Mesenchymal stem cell (in vitro differentiated cells and primary cell): ENCODE measurements around the gene SLIT3.

Source experiments
- DNase-seq: peaks from one replicate; pipeline ENCODE4 v3.0.0-alpha.2; 2013
- H2AFZ ChIP-seq: one replicate; pipeline ENCODE4 v1.6.1; 2013; ENCODE audit warnings: low read depth, mild to moderate bottlenecking, control low read depth, inconsistent platforms, low read length, moderate library complexity
- H2AK5ac ChIP-seq: 2 replicates; pipeline ENCODE4 v1.6.1; 2013; ENCODE audit warnings: low read length, moderate library complexity, mild to moderate bottlenecking, inconsistent platforms; ENCODE audit not compliant: severe bottlenecking
- H2BK120ac ChIP-seq: one replicate; pipeline ENCODE4 v1.6.1; 2013; ENCODE audit warnings: low read depth, mild to moderate bottlenecking, inconsistent platforms, low read length, moderate library complexity
- H2BK12ac ChIP-seq, 2 experiments: one replicate each; pipeline ENCODE4 v1.6.1; 2013; ENCODE audit warnings: inconsistent platforms in 2 of 2, low read length in 2 of 2, mild to moderate bottlenecking in 2 of 2, moderate library complexity in 2 of 2, control low read depth in 1 of 2
- H2BK15ac ChIP-seq: one replicate; pipeline ENCODE4 v1.6.1; 2013; ENCODE audit warnings: mild to moderate bottlenecking, low read depth, inconsistent platforms; ENCODE audit not compliant: poor library complexity, severe bottlenecking
- H2BK5ac ChIP-seq: 2 replicates; pipeline ENCODE4 v1.6.1; 2013; ENCODE audit warnings: low read depth, mild to moderate bottlenecking, low read length, control low read depth, inconsistent platforms; ENCODE audit not compliant: poor library complexity, severe bottlenecking
- H3K14ac ChIP-seq, 2 experiments: one replicate each; pipeline ENCODE4 v1.6.1; 2013; ENCODE audit warnings: inconsistent platforms in 2 of 2, low read length in 2 of 2, control low read depth in 1 of 2, mild to moderate bottlenecking in 1 of 2, moderate library complexity in 1 of 2
- H3K18ac ChIP-seq, 2 experiments: one replicate each; pipeline ENCODE4 v1.6.1; 2013; ENCODE audit warnings: inconsistent platforms in 2 of 2, low read length in 2 of 2, control low read depth in 1 of 2, low read depth in 1 of 2, mild to moderate bottlenecking in 1 of 2
- H3K23ac ChIP-seq, 2 experiments: one replicate each; pipeline ENCODE4 v1.6.1; 2013; ENCODE audit warnings: inconsistent platforms in 2 of 2, low read length in 2 of 2, mild to moderate bottlenecking in 2 of 2, moderate library complexity in 2 of 2, control low read depth in 1 of 2
- H3K27ac ChIP-seq: 2 replicates; pipeline ENCODE4 v1.5.1; 2013; ENCODE audit warnings: mild to moderate bottlenecking, moderate library complexity, low read length, control low read depth, inconsistent platforms; ENCODE audit not compliant: poor library complexity, severe bottlenecking
- H3K27me3 ChIP-seq, 2 experiments: 2 replicates each; pipeline versions ENCODE4 v1.6.1 to v1.7.0; 2013; ENCODE audit warnings: low read length in 2 of 2, mild to moderate bottlenecking in 2 of 2, moderate library complexity in 2 of 2, control low read depth in 1 of 2, inconsistent platforms in 1 of 2; ENCODE audit not compliant: control insufficient read depth in 1 of 2, insufficient read depth in 1 of 2
- H3K36me3 ChIP-seq, 2 experiments: 2 replicates each; pipeline versions ENCODE4 v1.6.1 to v1.7.0; 2013; ENCODE audit warnings: low read length in 2 of 2, control low read depth in 1 of 2, inconsistent platforms in 1 of 2, low read depth in 1 of 2, mild to moderate bottlenecking in 1 of 2; ENCODE audit not compliant: insufficient read depth in 2 of 2, control insufficient read depth in 1 of 2
- H3K4ac ChIP-seq, 2 experiments: one replicate each; pipeline ENCODE4 v1.6.1; 2013; ENCODE audit warnings: inconsistent platforms in 2 of 2, low read length in 2 of 2, mild to moderate bottlenecking in 2 of 2, moderate library complexity in 2 of 2, control low read depth in 1 of 2, low read depth in 1 of 2
- H3K4me1 ChIP-seq: 2 replicates; pipeline ENCODE4 v1.6.1; 2013; ENCODE audit warnings: low read depth, low read length, control low read depth; ENCODE audit not compliant: control insufficient read depth, insufficient read depth
- H3K4me2 ChIP-seq: 2 replicates; pipeline ENCODE4 v1.6.1; 2013; ENCODE audit warnings: low read length, mild to moderate bottlenecking, inconsistent platforms; ENCODE audit not compliant: poor library complexity, severe bottlenecking
- H3K4me3 ChIP-seq, 2 experiments: 2 replicates each; pipeline versions ENCODE4 v1.5.1 to v1.7.0; 2013; ENCODE audit warnings: low read length in 2 of 2, mild to moderate bottlenecking in 2 of 2, control low read depth in 1 of 2, low read depth in 1 of 2; ENCODE audit not compliant: insufficient read depth in 1 of 2
- H3K79me1 ChIP-seq: replicated peaks from 2 replicates; pipeline ENCODE4 v1.6.1; 2013; ENCODE audit warnings: mild to moderate bottlenecking, control low read depth, low read length, inconsistent platforms; ENCODE audit not compliant: poor library complexity, severe bottlenecking
- H3K9ac ChIP-seq: 2 replicates; pipeline ENCODE4 v1.7.0; 2013; ENCODE audit warnings: mild to moderate bottlenecking, low read length, moderate library complexity
- H3K9me3 ChIP-seq: 2 replicates; pipeline ENCODE4 v1.7.0; 2013; ENCODE audit warnings: mild to moderate bottlenecking, low read length; ENCODE audit not compliant: control insufficient read depth
- H4K8ac ChIP-seq: one replicate; pipeline ENCODE4 v1.6.1; 2013; ENCODE audit warnings: inconsistent platforms, mild to moderate bottlenecking, low read length, moderate library complexity
- H4K91ac ChIP-seq: one replicate; pipeline ENCODE4 v1.6.1; 2013; ENCODE audit warnings: mild to moderate bottlenecking, low read length, inconsistent platforms
- WGBS: methylation state at CpG from one replicate; pipeline ENCODE4 v1.1.7; 2013; ENCODE audit warnings: mixed read lengths; 5-methylcytosine and 5-hydroxymethylcytosine counted together

The SLIT3 gene

GRCh38 chr5:168793841-168794837, 506.8 kb downstream of the SLIT3 start:
- no peak overlapping the region for H2BK120ac ChIP-seq
- no peak overlapping the region for H4K91ac ChIP-seq
- H2AK5ac ChIP-seq = no peak overlapping the region
- H3K36me3 ChIP-seq = peaks cover 0 to 78% of the 10 kb centered on the region in 2 experiments
- H3K79me1 ChIP-seq = no peaks in the 10 kb centered on the region
- H3K4me3 ChIP-seq = no peak overlapping the region
- peak; percentile 30 for DNase-seq
- H2AFZ ChIP-seq = no peak overlapping the region
- no peak overlapping the region for H2BK12ac ChIP-seq
- no peak overlapping the region for H3K27ac ChIP-seq
- no peak overlapping the region for H3K18ac ChIP-seq
- H2BK5ac ChIP-seq = no peak overlapping the region
- no peak overlapping the region for H2BK15ac ChIP-seq
- peak overlapping the region; percentile 73 for H3K9ac ChIP-seq
- H3K23ac ChIP-seq = no peak overlapping the region
- WGBS = 66% methylated on average over 13 of the region's 15 CpGs
- no peak overlapping the region for H3K4ac ChIP-seq
- H3K4me2 ChIP-seq = no peak overlapping the region
- H3K27me3 ChIP-seq = no peaks in the 10 kb centered on the region
- no peaks in the 10 kb centered on the region for H3K9me3 ChIP-seq
- peak overlapping the region in 1 of 2 experiments; percentile 44 for H3K14ac ChIP-seq
- peaks cover 2% of the 10 kb centered on the region for H3K4me1 ChIP-seq
- no peak overlapping the region for H4K8ac ChIP-seq

GRCh38 chr5:168792678-168793077, 508.3 kb downstream of the SLIT3 start:
- no peak overlapping the region for H2BK12ac ChIP-seq
- no peak overlapping the region for H4K8ac ChIP-seq
- no peaks in the 10 kb centered on the region for H3K79me1 ChIP-seq
- no peak overlapping the region for H3K14ac ChIP-seq
- H3K23ac ChIP-seq = no peak overlapping the region
- no peak overlapping the region for H2BK120ac ChIP-seq
- H4K91ac ChIP-seq = no peak overlapping the region
- no peaks in the 10 kb centered on the region for H3K27me3 ChIP-seq
- H3K4me1 ChIP-seq = peaks cover 2% of the 10 kb centered on the region
- H2BK15ac ChIP-seq = no peak overlapping the region
- peaks cover 0 to 82% of the 10 kb centered on the region in 2 experiments for H3K36me3 ChIP-seq
- H2BK5ac ChIP-seq = no peak overlapping the region
- H3K4ac ChIP-seq = no peak overlapping the region
- no peak overlapping the region for H3K4me2 ChIP-seq
- no peak overlapping the region for H3K27ac ChIP-seq
- no peaks in the 10 kb centered on the region for H3K9me3 ChIP-seq
- DNase-seq = no peak
- H3K9ac ChIP-seq = peak overlapping the region; percentile 73
- H3K4me3 ChIP-seq = no peak overlapping the region
- no peak overlapping the region for H3K18ac ChIP-seq
- H2AFZ ChIP-seq = no peak overlapping the region
- 91% methylated on average over 2 of the region's 2 CpGs for WGBS
- no peak overlapping the region for H2AK5ac ChIP-seq

GRCh38 chr5:168790671-168791250, 510.2 kb downstream of the SLIT3 start:
- no peak for DNase-seq
- no peak overlapping the region for H3K14ac ChIP-seq
- H2BK12ac ChIP-seq = no peak overlapping the region
- H2AFZ ChIP-seq = no peak overlapping the region
- H3K36me3 ChIP-seq = peaks cover 0 to 82% of the 10 kb centered on the region in 2 experiments
- H2AK5ac ChIP-seq = no peak overlapping the region
- no peak overlapping the region for H4K91ac ChIP-seq
- H3K18ac ChIP-seq = no peak overlapping the region
- H3K27me3 ChIP-seq = no peaks in the 10 kb centered on the region
- H2BK15ac ChIP-seq = no peak overlapping the region
- H3K4ac ChIP-seq = no peak overlapping the region
- H2BK120ac ChIP-seq = no peak overlapping the region
- no peak overlapping the region for H3K9ac ChIP-seq
- no peak overlapping the region for H4K8ac ChIP-seq
- no peaks in the 10 kb centered on the region for H3K79me1 ChIP-seq
- WGBS = 77% methylated on average over 13 of the region's 13 CpGs
- H3K27ac ChIP-seq = no peak overlapping the region
- peaks cover 2% of the 10 kb centered on the region for H3K4me1 ChIP-seq
- H3K4me3 ChIP-seq = no peak overlapping the region
- no peak overlapping the region for H3K23ac ChIP-seq
- no peak overlapping the region for H3K4me2 ChIP-seq
- H2BK5ac ChIP-seq = no peak overlapping the region
- H3K9me3 ChIP-seq = no peaks in the 10 kb centered on the region

GRCh38 chr5:168790002-168790635, 510.8 kb downstream of the SLIT3 start:
- no peak overlapping the region for H3K27ac ChIP-seq
- H2BK15ac ChIP-seq = no peak overlapping the region
- H3K9ac ChIP-seq = no peak overlapping the region
- H3K18ac ChIP-seq = no peak overlapping the region
- no peak overlapping the region for H4K8ac ChIP-seq
- DNase-seq = no peak
- no peaks in the 10 kb centered on the region for H3K79me1 ChIP-seq
- no peak overlapping the region for H3K4ac ChIP-seq
- H2BK5ac ChIP-seq = no peak overlapping the region
- no peaks in the 10 kb centered on the region for H3K9me3 ChIP-seq
- H3K4me3 ChIP-seq = no peak overlapping the region
- WGBS = 47% methylated on average over 4 of the region's 5 CpGs
- no peaks in the 10 kb centered on the region for H3K27me3 ChIP-seq
- H2AFZ ChIP-seq = no peak overlapping the region
- H3K23ac ChIP-seq = no peak overlapping the region
- H3K4me2 ChIP-seq = no peak overlapping the region
- no peak overlapping the region for H2AK5ac ChIP-seq
- H4K91ac ChIP-seq = no peak overlapping the region
- no peak overlapping the region for H2BK12ac ChIP-seq
- H3K36me3 ChIP-seq = peaks cover 0 to 82% of the 10 kb centered on the region in 2 experiments
- H3K4me1 ChIP-seq = peaks cover 2% of the 10 kb centered on the region
- no peak overlapping the region for H3K14ac ChIP-seq
- no peak overlapping the region for H2BK120ac ChIP-seq
